SU-DHL-6 (cell line): ENCODE data around the gene PCSK2.

Experiments
- CTCF ChIP-seq: fragments of 200-600 bp; sonication (generic); IDR thresholded peaks from one replicate; pipeline ENCODE4 v1.5.1; 2017; ENCODE audit warnings: antibody characterized with exemption, mild to moderate bottlenecking, low read length, moderate library complexity; ENCODE audit not compliant: insufficient read depth, poor library complexity, severe bottlenecking
- EZH2phosphoT487 ChIP-seq: fragments of 200-600 bp; sonication (generic), shearing (Covaris generic); conservative IDR thresholded peaks from 2 replicates; pipeline ENCODE4 v1.6.1; 2018; ENCODE audit warnings: mild to moderate bottlenecking, antibody characterized with exemption, low read length, moderate library complexity, mixed read lengths

DNA sequence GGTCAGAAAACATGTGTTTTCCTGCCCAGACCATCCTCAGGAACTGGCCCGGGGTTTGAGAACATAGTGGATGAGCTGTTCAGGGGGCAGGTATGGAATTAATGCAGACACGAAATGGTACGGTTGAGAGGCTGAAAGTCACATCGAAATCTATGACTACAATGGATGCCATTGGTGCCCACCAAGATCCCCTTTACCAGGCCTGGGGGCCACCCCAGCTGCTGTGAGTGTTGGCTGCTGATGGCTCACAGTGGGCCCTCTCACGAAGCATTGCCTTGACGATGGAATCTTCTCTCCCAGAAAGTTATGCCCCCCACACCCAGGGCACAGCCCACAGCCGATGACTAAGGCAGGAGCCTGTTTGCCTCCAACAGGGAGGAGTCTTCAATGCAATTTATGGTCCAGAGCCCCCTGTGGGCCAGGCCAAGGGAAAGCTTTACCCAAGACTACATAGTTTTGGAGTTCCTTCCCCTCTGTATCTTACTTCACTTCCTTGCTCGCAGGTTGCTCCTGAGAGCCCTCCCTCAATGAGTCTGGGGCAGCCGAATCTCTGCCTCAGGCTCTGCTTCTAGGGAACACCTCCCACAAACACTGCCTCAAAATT, 211.7 kb downstream of the PCSK2 start:
- no peak for TF ChIP-seq CTCF
- no peak for TF ChIP-seq EZH2phosphoT487
